ENCODE results near the gene PFKP. TPM values are rescaled to one million over a fixed set of nuclear protein-coding genes. Genes with fewer than 3 reads are reported as not detected.

Gene PFKP
- total RNA-seq, 1 donor from 2014 or later: 12.5 TPM

DNA sequence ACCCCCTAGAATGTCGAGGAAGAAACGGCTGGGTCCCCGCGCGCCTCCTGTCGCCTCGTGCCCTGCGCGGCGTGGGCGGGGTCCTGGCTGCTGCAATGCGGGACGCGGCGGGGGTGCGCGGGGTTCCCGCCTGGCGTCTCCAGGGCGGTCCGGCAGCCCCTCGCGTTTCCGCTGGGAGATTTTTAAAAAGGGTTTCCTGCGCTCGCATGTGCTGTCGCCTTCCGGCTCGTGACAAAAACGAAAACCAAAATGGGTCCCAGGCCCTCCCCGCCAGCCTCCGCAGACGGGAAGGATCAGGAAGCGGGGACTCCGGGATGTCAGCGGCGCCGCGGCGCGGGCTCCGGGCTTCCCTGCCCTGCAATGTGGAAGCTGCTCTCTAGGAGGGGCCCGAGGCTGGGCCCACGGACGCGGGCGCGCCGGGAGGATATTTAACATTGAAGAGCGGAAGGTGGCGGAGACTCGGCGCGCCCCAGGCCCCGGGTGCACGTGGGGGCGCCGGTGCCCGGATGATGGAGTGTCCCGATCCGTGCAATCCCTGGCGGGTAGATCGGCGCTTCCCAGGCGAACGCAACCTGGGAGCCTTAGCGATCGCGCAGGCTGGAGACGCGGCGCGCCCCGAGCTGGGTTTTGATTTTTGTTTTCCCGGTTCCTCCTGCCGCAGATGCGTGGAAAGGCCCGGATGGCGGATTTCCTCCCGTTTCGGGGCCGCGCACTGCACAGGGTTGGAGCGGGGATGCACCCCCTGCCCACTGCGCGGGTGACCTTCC, 1.0 kb downstream of the PFKP start:
- H3K9ac ChIP-seq (ENCODE audit: low read depth in 1 of 3, low read length in 3 of 3): peak overlapping the region; percentile 53 to 76 (median 66)
- H3K27ac ChIP-seq (ENCODE audit: low read depth, low read length): no peak overlapping the region
- H3K4me3 ChIP-seq (ENCODE audit: low read length in 3 of 3): peak overlapping the region; percentile 69 to 76 (median 71)
- H3K4me1 ChIP-seq (ENCODE audit: control insufficient read depth in 3 of 3, insufficient read depth in 3 of 3, low read length in 3 of 3): peaks cover 5 to 7% (median 6%) of the 10 kb centered on the region in 3 donors
- H3K27me3 ChIP-seq (ENCODE audit: control insufficient read depth in 3 of 3, insufficient read depth in 3 of 3, low read length in 3 of 3): peaks cover 8 to 41% (median 19%) of the 10 kb centered on the region in 3 donors
- H3K36me3 ChIP-seq (ENCODE audit: control insufficient read depth in 3 of 3, insufficient read depth in 3 of 3, low read length in 3 of 3): no peaks in the 10 kb centered on the region
- no peaks in the 10 kb centered on the region for H3K9me3 ChIP-seq (ENCODE audit: control insufficient read depth in 3 of 3, low read length in 3 of 3)

DNA sequence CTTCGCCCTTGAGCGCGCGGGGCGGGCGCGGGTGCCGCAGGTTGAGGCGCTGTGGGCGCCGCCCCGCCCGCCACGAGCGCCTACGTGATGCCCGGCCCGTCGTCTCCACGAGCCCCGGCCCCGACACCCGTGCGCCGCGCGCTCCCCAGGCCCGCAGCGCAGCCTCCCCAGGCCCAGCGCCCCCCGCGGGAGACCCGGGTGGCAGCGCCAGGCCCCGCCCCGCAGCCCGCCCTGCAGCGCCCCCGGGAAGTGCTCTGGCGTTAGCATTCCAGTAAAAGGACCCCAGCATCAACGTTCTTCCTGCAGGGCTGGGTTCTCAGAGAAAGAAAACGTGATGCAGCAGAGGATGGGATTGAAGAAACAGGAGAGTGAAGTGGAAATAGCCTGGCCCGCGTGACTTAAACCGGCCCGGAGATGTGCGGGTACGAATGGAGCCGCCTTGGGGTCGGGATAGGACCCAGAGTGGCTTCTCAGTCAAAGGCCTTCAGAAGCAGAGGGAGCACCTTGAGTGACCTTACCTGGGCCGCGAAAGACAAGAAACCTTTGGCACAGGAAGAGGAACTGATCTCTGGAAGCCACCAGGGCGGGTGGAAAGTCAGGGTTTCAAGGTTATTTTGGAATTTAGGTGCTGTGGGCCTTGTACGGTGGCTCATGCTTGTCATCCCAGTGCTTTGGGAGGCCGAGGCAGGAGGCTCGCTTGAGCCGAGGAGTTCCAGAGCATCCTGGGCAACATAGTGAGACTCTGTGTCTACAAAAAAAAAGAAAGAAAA, 1.8 kb downstream of the PFKP start:
- Histone ChIP-seq H3K27ac (ENCODE audit: low read depth, low read length) (no peak overlapping the region), H3K27me3 (ENCODE audit: control insufficient read depth in 3 of 3, insufficient read depth in 3 of 3, low read length in 3 of 3) (peaks cover 2 to 41% (median 14%) of the 10 kb centered on the region in 3 donors), H3K9ac (ENCODE audit: low read depth in 1 of 3, low read length in 3 of 3) (peak overlapping the region; percentile 53 to 76 (median 66)), H3K4me1 (ENCODE audit: control insufficient read depth in 3 of 3, insufficient read depth in 3 of 3, low read length in 3 of 3) (peaks cover 5 to 7% (median 6%) of the 10 kb centered on the region in 3 donors), H3K9me3 (ENCODE audit: control insufficient read depth in 3 of 3, low read length in 3 of 3) (no peaks in the 10 kb centered on the region), H3K4me3 (ENCODE audit: low read length in 3 of 3) (peak overlapping the region; percentile 69 to 76 (median 71)), H3K36me3 (ENCODE audit: control insufficient read depth in 3 of 3, insufficient read depth in 3 of 3, low read length in 3 of 3) (no peaks in the 10 kb centered on the region)

DNA sequence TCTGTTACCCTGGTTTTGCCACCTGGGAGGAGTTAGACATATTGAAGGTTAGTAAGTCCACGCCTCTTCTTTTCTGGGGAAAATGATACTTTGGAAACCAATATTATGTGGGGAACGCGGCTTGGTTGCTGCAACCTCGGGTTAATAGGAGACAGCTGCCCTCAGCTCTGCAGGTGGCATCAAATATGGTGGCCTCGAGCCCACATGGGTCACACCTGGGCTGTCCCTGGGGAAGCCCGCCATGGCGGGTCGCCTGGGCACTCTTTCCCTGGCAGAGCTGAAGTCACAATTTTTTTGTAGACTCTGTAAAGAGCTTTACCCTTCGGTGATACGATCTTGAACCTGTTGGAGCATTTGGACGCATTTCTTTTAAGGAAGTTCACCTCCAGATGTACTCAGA, 2.5 kb downstream of the PFKP start:
- peaks cover 5 to 7% (median 6%) of the 10 kb centered on the region in 3 donors for H3K4me1 ChIP-seq (ENCODE audit: control insufficient read depth in 3 of 3, insufficient read depth in 3 of 3, low read length in 3 of 3)
- no peaks in the 10 kb centered on the region for H3K36me3 ChIP-seq (ENCODE audit: control insufficient read depth in 3 of 3, insufficient read depth in 3 of 3, low read length in 3 of 3)
- H3K27me3 ChIP-seq (ENCODE audit: control insufficient read depth in 3 of 3, insufficient read depth in 3 of 3, low read length in 3 of 3): peaks cover 2 to 37% (median 13%) of the 10 kb centered on the region in 3 donors
- no peak overlapping the region for H3K27ac ChIP-seq (ENCODE audit: low read depth, low read length)
- no peak overlapping the region for H3K4me3 ChIP-seq (ENCODE audit: low read length in 3 of 3)
- no peaks in the 10 kb centered on the region for H3K9me3 ChIP-seq (ENCODE audit: control insufficient read depth in 3 of 3, low read length in 3 of 3)
- no peak overlapping the region for H3K9ac ChIP-seq (ENCODE audit: low read depth in 1 of 3, low read length in 3 of 3)

DNA sequence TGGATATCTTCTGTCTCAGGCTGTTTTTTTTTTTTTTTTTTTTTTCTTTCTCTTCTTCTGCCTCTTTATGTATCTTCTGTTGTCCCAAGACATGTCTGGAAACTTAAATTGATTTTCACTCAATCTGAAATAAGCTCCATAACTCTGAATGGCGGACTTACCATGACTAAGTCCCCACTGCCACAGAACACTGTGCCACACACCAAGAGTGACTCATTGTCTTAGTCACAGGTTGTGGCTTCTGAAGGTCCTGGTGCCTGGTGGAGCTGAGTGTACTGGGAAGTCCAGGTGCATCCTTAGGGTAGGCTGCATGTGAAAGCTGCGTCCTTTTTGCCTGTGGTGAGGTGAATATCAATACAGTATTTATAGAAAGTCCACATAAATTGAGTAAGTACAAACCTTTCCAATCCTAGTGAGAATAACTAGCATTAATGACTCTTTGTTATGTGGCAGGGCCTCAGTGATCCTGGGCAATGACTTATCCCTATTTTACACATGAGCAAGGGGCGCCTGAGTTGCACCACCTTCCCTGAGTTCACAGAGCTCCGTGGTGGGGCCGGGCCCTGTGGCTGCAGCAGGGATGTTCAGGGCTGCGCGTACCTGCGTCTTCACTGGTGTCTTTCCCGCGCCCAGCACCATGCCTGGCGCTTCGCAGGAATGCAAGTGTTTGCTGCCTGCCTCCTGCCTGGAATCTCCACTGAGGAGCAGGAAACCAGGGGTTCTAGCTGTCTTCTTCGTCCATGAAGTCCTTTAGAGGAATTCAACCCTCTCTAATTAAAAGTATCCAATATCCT, 4.3 kb downstream of the PFKP start:
- Histone ChIP-seq H3K4me1 (ENCODE audit: control insufficient read depth in 3 of 3, insufficient read depth in 3 of 3, low read length in 3 of 3) (peaks cover 5 to 7% (median 6%) of the 10 kb centered on the region in 3 donors), H3K9ac (ENCODE audit: low read depth in 1 of 3, low read length in 3 of 3) (no peak overlapping the region), H3K27me3 (ENCODE audit: control insufficient read depth in 3 of 3, insufficient read depth in 3 of 3, low read length in 3 of 3) (peaks cover 2 to 31% (median 13%) of the 10 kb centered on the region in 3 donors), H3K36me3 (ENCODE audit: control insufficient read depth in 3 of 3, insufficient read depth in 3 of 3, low read length in 3 of 3) (no peaks in the 10 kb centered on the region), H3K4me3 (ENCODE audit: low read length in 3 of 3) (no peak overlapping the region), H3K27ac (ENCODE audit: low read depth, low read length) (no peak overlapping the region), H3K9me3 (ENCODE audit: control insufficient read depth in 3 of 3, low read length in 3 of 3) (no peaks in the 10 kb centered on the region)

DNA sequence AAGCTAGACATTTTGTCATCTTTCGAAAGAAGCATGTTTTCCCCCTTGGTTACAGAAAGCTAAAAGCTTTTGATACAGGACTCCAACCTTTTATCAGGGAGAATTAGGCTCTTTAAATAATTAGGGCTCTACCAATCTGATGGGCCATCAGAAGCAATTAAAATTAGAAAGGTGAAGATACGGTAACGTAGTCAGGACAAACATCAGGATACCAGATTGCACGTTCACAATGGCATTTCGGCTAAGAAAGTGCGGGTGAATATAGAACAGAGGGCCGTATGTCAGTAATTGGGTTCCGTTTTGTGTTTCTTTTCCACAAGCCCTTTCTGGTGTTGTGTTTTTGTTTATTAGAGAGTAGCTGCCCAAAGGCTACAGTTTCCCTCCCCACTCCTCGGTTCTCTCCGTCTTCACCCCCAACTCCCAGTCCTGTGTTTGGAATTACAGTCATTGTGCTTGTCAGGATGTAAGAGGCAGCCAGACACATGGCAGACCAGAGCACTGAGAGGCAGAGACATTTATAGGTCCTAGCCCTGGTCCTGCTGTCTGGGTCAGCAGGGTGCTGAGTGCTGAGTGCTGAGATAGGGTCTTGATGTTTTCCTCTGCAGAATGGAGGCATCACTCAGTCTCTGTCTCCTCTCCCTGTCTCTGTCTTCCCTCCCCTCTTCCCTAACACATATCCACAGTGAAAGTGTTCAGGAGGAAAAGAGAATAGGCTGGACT, 5.5 kb downstream of the PFKP start:
- no peak overlapping the region for H3K27ac ChIP-seq (ENCODE audit: low read depth, low read length)

DNA sequence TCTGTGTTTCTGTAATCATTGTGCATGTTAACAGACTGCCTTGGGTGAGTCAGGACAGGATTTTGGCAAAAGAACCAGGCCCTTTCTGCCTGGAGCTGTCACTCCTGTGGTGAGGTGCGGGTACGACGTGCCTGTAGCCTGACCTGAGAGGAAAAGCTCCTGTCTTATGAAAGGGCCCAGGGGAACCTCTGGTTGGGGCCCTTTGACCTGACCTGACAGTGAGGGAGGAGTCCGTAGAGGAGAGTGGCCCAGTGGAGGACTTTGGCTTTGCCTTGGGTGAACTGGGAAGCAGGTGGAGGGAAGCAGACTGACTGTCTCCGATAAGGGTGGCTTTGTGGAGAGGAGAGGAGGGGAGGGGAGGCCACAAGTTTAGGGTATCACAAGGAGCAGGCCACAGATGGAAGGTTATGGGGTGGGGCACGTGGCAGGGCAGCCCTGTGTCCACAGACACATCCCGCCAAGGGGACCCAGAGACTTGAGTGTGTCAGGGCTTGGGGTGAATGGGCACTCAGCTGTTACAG, 6.9 kb downstream of the PFKP start:
- Histone ChIP-seq H3K9ac (ENCODE audit: low read depth in 1 of 3, low read length in 3 of 3) (no peak overlapping the region), H3K4me3 (ENCODE audit: low read length in 3 of 3) (no peak overlapping the region), H3K27ac (ENCODE audit: low read depth, low read length) (no peak overlapping the region), H3K9me3 (ENCODE audit: control insufficient read depth in 3 of 3, low read length in 3 of 3) (no peaks in the 10 kb centered on the region), H3K4me1 (ENCODE audit: control insufficient read depth in 3 of 3, insufficient read depth in 3 of 3, low read length in 3 of 3) (peaks cover 2 to 3% (median 2%) of the 10 kb centered on the region in 3 donors), H3K27me3 (ENCODE audit: control insufficient read depth in 3 of 3, insufficient read depth in 3 of 3, low read length in 3 of 3) (peaks cover 0 to 20% (median 11%) of the 10 kb centered on the region in 3 donors), H3K36me3 (ENCODE audit: control insufficient read depth in 3 of 3, insufficient read depth in 3 of 3, low read length in 3 of 3) (no peaks in the 10 kb centered on the region)

More for the DNA sequence above, 5.5 kb downstream of the PFKP start:
- no peak overlapping the region for H3K4me3 ChIP-seq (ENCODE audit: low read length in 3 of 3)
- peaks cover 4 to 6% (median 5%) of the 10 kb centered on the region in 3 donors for H3K4me1 ChIP-seq (ENCODE audit: control insufficient read depth in 3 of 3, insufficient read depth in 3 of 3, low read length in 3 of 3)
- H3K36me3 ChIP-seq (ENCODE audit: control insufficient read depth in 3 of 3, insufficient read depth in 3 of 3, low read length in 3 of 3): no peaks in the 10 kb centered on the region
- peaks cover 0 to 26% (median 13%) of the 10 kb centered on the region in 3 donors for H3K27me3 ChIP-seq (ENCODE audit: control insufficient read depth in 3 of 3, insufficient read depth in 3 of 3, low read length in 3 of 3)
- H3K9me3 ChIP-seq (ENCODE audit: control insufficient read depth in 3 of 3, low read length in 3 of 3): no peaks in the 10 kb centered on the region
- H3K9ac ChIP-seq (ENCODE audit: low read depth in 1 of 3, low read length in 3 of 3): no peak overlapping the region

DNA sequence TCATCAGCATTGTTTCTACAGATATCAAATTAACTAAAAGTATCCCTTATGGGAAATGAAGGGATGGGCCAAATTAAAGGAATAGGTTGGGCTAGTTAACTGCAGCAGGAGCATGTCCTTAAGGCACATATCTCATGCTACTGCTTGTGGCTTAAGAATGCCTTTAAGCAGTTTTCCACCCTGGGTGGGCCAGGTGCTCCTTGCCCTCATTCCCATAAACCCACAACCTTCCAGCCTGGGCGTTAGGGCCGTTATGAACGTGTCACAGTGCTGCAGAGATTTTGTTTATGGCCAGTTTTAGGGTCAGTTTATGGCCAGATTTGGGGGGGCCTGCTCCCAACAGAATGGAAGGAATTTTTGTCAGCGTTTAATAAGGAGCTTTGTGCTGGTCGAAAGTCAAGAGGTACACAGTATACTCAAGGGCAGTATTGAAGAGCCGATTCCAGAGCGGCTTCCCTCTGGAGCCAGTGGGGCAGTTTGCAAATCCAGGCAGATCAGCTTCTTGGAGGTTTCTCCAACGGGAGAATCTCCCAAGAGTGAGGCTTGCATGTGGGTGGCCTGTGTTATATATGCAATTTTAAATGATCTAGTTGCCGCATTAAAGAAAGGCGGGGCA, 7.7 kb downstream of the PFKP start:
- Histone ChIP-seq H3K9me3 (ENCODE audit: control insufficient read depth in 3 of 3, low read length in 3 of 3) (no peaks in the 10 kb centered on the region), H3K27me3 (ENCODE audit: control insufficient read depth in 3 of 3, insufficient read depth in 3 of 3, low read length in 3 of 3) (peaks cover 0 to 12% (median 2%) of the 10 kb centered on the region in 3 donors), H3K4me3 (ENCODE audit: low read length in 3 of 3) (no peak overlapping the region), H3K9ac (ENCODE audit: low read depth in 1 of 3, low read length in 3 of 3) (no peak overlapping the region), H3K4me1 (ENCODE audit: control insufficient read depth in 3 of 3, insufficient read depth in 3 of 3, low read length in 3 of 3) (no peaks in the 10 kb centered on the region), H3K27ac (ENCODE audit: low read depth, low read length) (no peak overlapping the region), H3K36me3 (ENCODE audit: control insufficient read depth in 3 of 3, insufficient read depth in 3 of 3, low read length in 3 of 3) (no peaks in the 10 kb centered on the region)

DNA sequence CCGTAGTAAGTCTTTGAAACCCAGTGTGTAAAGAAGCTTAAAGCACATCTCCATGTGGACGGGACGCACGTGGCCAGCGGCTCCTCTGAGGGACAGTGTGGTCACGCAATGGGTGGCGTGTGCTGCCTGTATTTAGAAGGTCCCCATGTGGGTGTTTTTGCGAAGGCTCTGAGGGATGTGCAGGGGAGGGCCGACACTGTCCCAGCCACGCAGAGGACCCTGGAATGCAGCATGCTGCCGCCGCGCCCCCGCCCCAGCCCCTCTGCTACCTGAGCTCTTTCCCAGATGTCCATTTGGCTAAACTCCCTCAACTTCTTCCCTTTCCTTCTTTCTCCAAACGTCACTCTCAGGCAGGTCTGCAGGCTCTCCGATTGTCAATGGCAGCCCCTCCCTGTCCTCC, 8.8 kb downstream of the PFKP start:
- Histone ChIP-seq H3K9me3 (ENCODE audit: control insufficient read depth in 3 of 3, low read length in 3 of 3) (no peaks in the 10 kb centered on the region), H3K4me3 (ENCODE audit: low read length in 3 of 3) (no peak overlapping the region), H3K27ac (ENCODE audit: low read depth, low read length) (no peak overlapping the region), H3K36me3 (ENCODE audit: control insufficient read depth in 3 of 3, insufficient read depth in 3 of 3, low read length in 3 of 3) (no peaks in the 10 kb centered on the region), H3K27me3 (ENCODE audit: control insufficient read depth in 3 of 3, insufficient read depth in 3 of 3, low read length in 3 of 3) (peaks cover 0 to 7% (median 0%) of the 10 kb centered on the region in 3 donors), H3K9ac (ENCODE audit: low read depth in 1 of 3, low read length in 3 of 3) (no peak overlapping the region), H3K4me1 (ENCODE audit: control insufficient read depth in 3 of 3, insufficient read depth in 3 of 3, low read length in 3 of 3) (no peaks in the 10 kb centered on the region)

DNA sequence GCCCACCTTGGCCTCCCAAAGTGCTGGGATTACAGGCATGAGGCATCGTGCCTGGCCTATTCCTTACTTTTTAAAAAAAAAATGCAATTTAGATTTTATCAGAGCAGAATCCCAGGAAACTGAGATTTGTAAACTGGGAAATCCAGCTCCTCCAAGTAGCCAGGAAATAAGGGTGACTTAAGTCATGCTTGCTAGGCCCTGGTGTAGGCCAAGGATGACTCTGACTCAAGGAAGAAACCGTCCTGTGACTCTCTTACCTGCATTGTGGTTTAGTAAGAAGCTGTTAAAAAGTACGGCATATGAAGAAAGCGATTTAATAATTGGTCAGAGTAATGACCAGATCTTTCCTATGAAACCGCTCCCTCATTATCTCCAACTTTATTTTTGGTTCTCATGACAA, 10.2 kb downstream of the PFKP start:
- H3K27me3 ChIP-seq (ENCODE audit: control insufficient read depth in 3 of 3, insufficient read depth in 3 of 3, low read length in 3 of 3): peaks cover 0 to 4% (median 0%) of the 10 kb centered on the region in 3 donors
- H3K4me1 ChIP-seq (ENCODE audit: control insufficient read depth in 3 of 3, insufficient read depth in 3 of 3, low read length in 3 of 3): no peaks in the 10 kb centered on the region
- no peak overlapping the region for H3K4me3 ChIP-seq (ENCODE audit: low read length in 3 of 3)
- no peaks in the 10 kb centered on the region for H3K9me3 ChIP-seq (ENCODE audit: control insufficient read depth in 3 of 3, low read length in 3 of 3)
- H3K9ac ChIP-seq (ENCODE audit: low read depth in 1 of 3, low read length in 3 of 3): no peak overlapping the region
- H3K27ac ChIP-seq (ENCODE audit: low read depth, low read length): no peak overlapping the region
- no peaks in the 10 kb centered on the region for H3K36me3 ChIP-seq (ENCODE audit: control insufficient read depth in 3 of 3, insufficient read depth in 3 of 3, low read length in 3 of 3)

All from skeletal muscle tissue (tissue), 4 donors.